H1 (cell line): ENCODE results near the gene EXOC6. TPM values are rescaled to one million over a fixed set of nuclear protein-coding genes. Genes with fewer than 3 reads are reported as not detected.

Experiments
- ASH2L ChIP-seq: fragments of 200-600, 300-600 bp; sonication (generic); IDR thresholded peaks from one replicate; pipeline ENCODE4 v1.7.1; 2017; ENCODE audit warnings: low read length
- BACH1 ChIP-seq: IDR thresholded peaks from 2 replicates; pipeline ENCODE4 v1.6.1; 2012; ENCODE audit warnings: low read length, improper control_type of control experiment
- BCL11A ChIP-seq, 2 experiments: IDR thresholded peaks; one replicate each; pipeline ENCODE4 v1.6.1; 2011; ENCODE audit warnings: low read depth in 2 of 2, low read length in 2 of 2, mild to moderate bottlenecking in 2 of 2
- CHD2 ChIP-seq: IDR thresholded peaks from 2 replicates; pipeline ENCODE4 v1.6.1; 2012; ENCODE audit warnings: low read length, improper control_type of control experiment
- CREB1 ChIP-seq: IDR thresholded peaks from 2 replicates; pipeline ENCODE4 v1.6.1; 2012; ENCODE audit warnings: inconsistent platforms
- E2F6 ChIP-seq: IDR thresholded peaks from 2 replicates; pipeline ENCODE4 v1.6.1; 2012; ENCODE audit warnings: inconsistent platforms
- EZH2 ChIP-seq: fragments of 200-600 bp; sonication (generic); IDR thresholded peaks from 2 replicates; pipeline ENCODE4 v1.7.1; 2012; ENCODE audit warnings: low read depth, mild to moderate bottlenecking, moderate library complexity, low read length, inconsistent platforms; ENCODE audit not compliant: severe bottlenecking
- HDAC2 ChIP-seq, 2 experiments: fragments of 300-600 bp in 1 of 2; sonication (generic) in 1 of 2; IDR thresholded peaks; 2 replicates each; pipeline ENCODE4 v1.6.1; 2011 to 2012; ENCODE audit warnings: low read depth in 2 of 2, low read length in 2 of 2, mild to moderate bottlenecking in 2 of 2, moderate library complexity in 2 of 2, borderline replicate concordance in 1 of 2, inconsistent platforms in 1 of 2
- HDAC6 ChIP-seq: IDR thresholded peaks from one replicate; pipeline ENCODE4 v1.7.1; 2012; ENCODE audit warnings: low read depth, mild to moderate bottlenecking, inconsistent platforms, low read length, moderate library complexity
- KDM5A ChIP-seq: fragments of 200-600 bp; IDR thresholded peaks from 2 replicates; pipeline ENCODE4 v1.7.1; 2012; ENCODE audit warnings: mild to moderate bottlenecking, low read length, inconsistent platforms, mixed read lengths
- MAFK ChIP-seq: IDR thresholded peaks from 2 replicates; pipeline ENCODE4 v1.6.1; 2012; ENCODE audit warnings: low read depth, mild to moderate bottlenecking, improper control_type of control experiment, low read length
- MAX ChIP-seq: IDR thresholded peaks from 2 replicates; pipeline ENCODE4 v1.6.1; 2012; ENCODE audit warnings: inconsistent platforms
- RAD21 ChIP-seq, 2 experiments: IDR thresholded peaks in 1 of 2; conservative IDR thresholded peaks in 1 of 2; 2 replicates each; pipeline ENCODE4 v1.6.1; 2011; ENCODE audit warnings: low read depth in 2 of 2, low read length in 2 of 2, improper control_type of control experiment in 1 of 2, inconsistent platforms in 1 of 2, mild to moderate bottlenecking in 1 of 2, moderate library complexity in 1 of 2
- RNF2 ChIP-seq: fragments of 200-900, 300-1000 bp; sonication (generic); IDR thresholded peaks from 2 replicates; pipeline ENCODE4 v1.7.1; 2016; ENCODE audit warnings: borderline replicate concordance, low read depth, mild to moderate bottlenecking, antibody characterized with exemption, low read length; ENCODE audit not compliant: poor library complexity, severe bottlenecking; ENCODE audit errors: missing control alignments
- SP2 ChIP-seq: IDR thresholded peaks from 2 replicates; pipeline ENCODE4 v1.6.1; 2012; ENCODE audit warnings: mild to moderate bottlenecking, low read length, inconsistent platforms
- TAF1 ChIP-seq: IDR thresholded peaks from 2 replicates; pipeline ENCODE4 v1.6.1; 2011; ENCODE audit warnings: mild to moderate bottlenecking, low read depth, low read length
- TCF12 ChIP-seq: IDR thresholded peaks from 2 replicates; pipeline ENCODE4 v1.6.1; 2011; ENCODE audit warnings: low read depth, mild to moderate bottlenecking, low read length
- TEAD4 ChIP-seq: IDR thresholded peaks from 2 replicates; pipeline ENCODE4 v1.6.1; 2012; ENCODE audit warnings: low read depth, low read length, inconsistent platforms, mixed read lengths
- polyA plus RNA-seq, 7 experiments: library from polyadenylated mRNA; depleted of rRNA in 3 of 7; stranded (reverse) in 5 of 7; unstranded in 2 of 7; fragments of >200 nt in 5 of 7; fragments of 200-250 nt in 2 of 7; gene quantifications; 1 replicate in 5 of 7; 2 replicates in 1 of 7; 4 replicates in 1 of 7; pipeline versions ENCODE4 v1.2.1 to v1.2.3, GENCODE V29; 2011 to 2013; ENCODE audit warnings: missing spikeins in 2 of 7, mixed read lengths in 2 of 7
- total RNA-seq: library from RNA; stranded (reverse); fragmentation: NEBNext Ultra II Directional; extraction: Animal tissue kit (Norgen Biotek cat#: 25700); gene quantifications from 2 replicates; pipeline ENCODE4 v1.2.1, GENCODE V29; 2021
- TF ChIP-seq, protein P1 (sequence below): IDR thresholded peaks from 2 replicates; pipeline ENCODE4 v1.6.1; 2011; ENCODE audit warnings: low read depth, mild to moderate bottlenecking, low read length; ENCODE audit not compliant: insufficient read depth

Gene EXOC6
- total and polyA plus RNA-seq, 2 of the 8 experiments (the other 6 are each of a cell fraction or from before 2014, with no cell fraction given), result 1.7 to 4.5 TPM

DNA sequence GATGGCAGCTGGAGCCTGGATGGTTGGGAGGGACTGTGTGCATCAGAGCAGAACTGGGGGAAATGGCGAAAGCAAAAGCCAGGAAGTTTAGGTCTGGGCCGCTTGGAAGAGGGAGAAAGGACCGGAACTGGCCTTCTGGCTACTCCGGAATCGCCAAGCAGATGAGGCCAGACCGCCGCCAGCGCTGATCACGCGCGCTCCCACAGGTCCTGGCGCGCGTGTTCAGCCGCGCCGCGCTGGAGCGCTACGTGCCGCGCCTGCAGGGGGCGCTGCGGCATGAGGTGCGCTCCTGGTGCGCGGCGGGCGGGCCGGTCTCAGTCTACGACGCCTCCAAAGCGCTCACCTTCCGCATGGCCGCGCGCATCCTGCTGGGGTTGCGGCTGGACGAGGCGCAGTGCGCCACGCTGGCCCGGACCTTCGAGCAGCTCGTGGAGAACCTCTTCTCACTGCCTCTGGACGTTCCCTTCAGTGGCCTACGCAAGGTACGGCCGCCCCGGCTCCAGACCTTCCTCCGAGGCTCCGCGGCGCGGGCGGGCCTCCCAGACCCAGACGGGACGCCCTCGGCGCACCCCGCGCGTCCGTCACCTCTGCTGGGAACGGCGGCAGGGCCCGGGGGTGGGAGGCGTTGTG is 214.3 kb downstream of the EXOC6 start (continued):
- TF ChIP-seq E2F6 (peak; percentile 96), CHD2 (peak; percentile 16; the same call in 1 of the 2 replicates), MAX (peak; percentile 96), KDM5A (no peak), BCL11A (IDR thresholded peaks at IDR 0.05; ENCODE audit: low read depth in 2 of 2, low read length in 2 of 2) (no peak), TAF1 (no peak), BACH1 (peak; percentile 94), HDAC2 (IDR thresholded peaks at IDR 0.05; ENCODE audit: borderline replicate concordance in 1 of 2, low read depth in 2 of 2, low read length in 2 of 2) (peak; percentile 69 to 95; a peak in 3 of 4 replicates), RAD21 (IDR thresholded peaks at IDR 0.05 in 1 of 2, conservative IDR thresholded peaks at IDR 0.05 in 1 of 2; ENCODE audit: low read depth in 2 of 2, low read length in 2 of 2) (peak; percentile 48 to 52; a peak in 3 of 4 replicates), MAFK (no peak), EZH2 (peak; percentile 20), CREB1 (peak; percentile 51; the same call in 1 of the 2 replicates), TEAD4 (peak; percentile 69; the same call in 1 of the 2 replicates), TCF12 (no peak), SP2 (no peak), RNF2 (peak; percentile 70), HDAC6 (no peak), ASH2L (peak; percentile 26)
- TF ChIP-seq, protein P1, sequence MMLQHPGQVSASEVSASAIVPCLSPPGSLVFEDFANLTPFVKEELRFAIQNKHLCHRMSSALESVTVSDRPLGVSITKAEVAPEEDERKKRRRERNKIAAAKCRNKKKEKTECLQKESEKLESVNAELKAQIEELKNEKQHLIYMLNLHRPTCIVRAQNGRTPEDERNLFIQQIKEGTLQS, result 0 out of 2 replicates have a peak, but pooled peaks have one; percentile 15
